ENCODE measurements around the gene POU3F1.

- no peak for TF ChIP-seq CTCF (conservative IDR thresholded peaks at IDR 0.05)
- TF ChIP-seq ZFX (IDR thresholded peaks at IDR 0.05), result no peak
Measured at GRCh38 chr1:38003261-38004250, 43.0 kb downstream of the POU3F1 start.

Data from C4-2B (cell line).